ENCODE data around the gene ARFGAP1. TPM values are rescaled to one million over a fixed set of nuclear protein-coding genes. Genes with fewer than 3 reads are reported as not detected.

The ARFGAP1 gene
- total and polyA plus RNA-seq, 10 of the 15 experiments (the other 5 are each of a cell fraction or from before 2014, with no cell fraction given) = 0.45 to 79.9 (median 30.8) TPM

DNA sequence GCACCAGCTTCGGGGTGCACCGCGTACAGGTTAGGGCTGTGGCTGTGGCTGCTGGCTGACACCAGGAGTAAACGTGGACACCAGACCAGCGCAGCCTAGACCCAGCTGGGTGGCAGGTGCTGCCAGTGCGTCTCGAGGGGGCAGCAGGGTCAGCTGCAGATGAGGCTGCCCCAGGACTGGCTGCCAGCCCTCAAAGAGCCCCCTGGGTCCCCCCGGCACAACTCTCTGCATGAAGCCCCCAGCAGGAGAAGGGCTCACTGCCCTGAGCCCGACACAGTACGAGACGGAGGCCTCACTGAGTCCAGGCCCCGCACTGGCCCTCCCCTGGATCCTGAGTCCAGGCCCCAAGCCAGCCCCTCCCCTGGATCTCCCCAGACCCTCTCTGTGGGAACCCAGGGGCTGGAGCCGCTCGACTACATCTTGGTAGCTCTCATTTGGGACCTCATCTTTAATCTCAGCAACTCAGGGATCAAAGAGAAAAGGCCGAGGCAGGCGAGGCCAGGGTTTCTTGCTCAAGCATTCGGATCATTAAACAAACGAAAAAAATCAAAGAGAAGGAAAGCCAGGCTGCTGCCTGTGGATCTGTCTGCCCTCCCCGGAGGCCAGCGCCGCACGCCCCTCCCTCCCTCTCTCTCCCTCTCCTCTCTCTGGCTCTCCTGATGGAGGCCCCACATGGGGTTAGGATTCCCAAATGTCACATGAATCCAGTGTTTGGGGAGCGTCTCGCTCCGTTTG is 11.4 kb upstream of the ARFGAP1 start:
- Histone ChIP-seq H3K36me3 (ENCODE audit: control insufficient read depth in 2 of 2, insufficient read depth in 2 of 2, low read length in 1 of 2) (no peaks in the 10 kb centered on the region), H3K79me2 (ENCODE audit: control insufficient read depth, insufficient read depth, low read length) (no peaks in the 10 kb centered on the region), H3K4me3 (no peak overlapping the region), H4K20me1 (ENCODE audit: control insufficient read depth, insufficient read depth) (no peaks in the 10 kb centered on the region), H3K27me3 (replicated peaks in 1 of 2; ENCODE audit: control insufficient read depth in 2 of 2, insufficient read depth in 2 of 2, low read length in 1 of 2) (peaks cover 0 to 6% of the 10 kb centered on the region in 2 experiments; a peak in 2 of 4 replicates), H3K27ac (ENCODE audit: control insufficient read depth, insufficient read depth) (no peak overlapping the region), H3K4me1 (ENCODE audit: control insufficient read depth, insufficient read depth, low read length) (no peaks in the 10 kb centered on the region), H2AFZ (ENCODE audit: control insufficient read depth, low read depth, low read length) (no peak overlapping the region), H3K9ac (ENCODE audit: control insufficient read depth, insufficient read depth, low read length) (no peak overlapping the region), H3K4me2 (ENCODE audit: control insufficient read depth, insufficient read depth) (no peak overlapping the region), H3K9me3 (replicated peaks; ENCODE audit: control insufficient read depth, insufficient read depth, low read length) (no peaks in the 10 kb centered on the region)
- ChIA-PET CTCF (no interaction called here), SMC1A (ENCODE audit: uncharacterized antibody, unreplicated experiment) (no interaction called here), RAD21 (ENCODE audit: unreplicated experiment) (no interaction called here), POLR2A (no interaction called here)
- intact Hi-C loops (cut with micrococcal nuclease; ENCODE audit: unreplicated experiment) (no loop called here), in situ Hi-C loops (cut with MboI) (no loop called here)
- 31% methylated on average over 25 of the region's 25 CpGs for WGBS (ENCODE audit: insufficient coverage, insufficient replicate concordance, low lambda C conversion rate, missing lambda C conversion rate)
- no peak for TF ChIP-seq SIX5 (IDR thresholded peaks at IDR 0.05; ENCODE audit: low read depth, low read length, severe bottlenecking)
- FAIRE-seq (no peak), ATAC-seq (no peak), DNase-seq (ENCODE audit: low read depth, low spot score) (no peak)
- no TSS peak for BruUV-seq (replicated peaks)

DNA sequence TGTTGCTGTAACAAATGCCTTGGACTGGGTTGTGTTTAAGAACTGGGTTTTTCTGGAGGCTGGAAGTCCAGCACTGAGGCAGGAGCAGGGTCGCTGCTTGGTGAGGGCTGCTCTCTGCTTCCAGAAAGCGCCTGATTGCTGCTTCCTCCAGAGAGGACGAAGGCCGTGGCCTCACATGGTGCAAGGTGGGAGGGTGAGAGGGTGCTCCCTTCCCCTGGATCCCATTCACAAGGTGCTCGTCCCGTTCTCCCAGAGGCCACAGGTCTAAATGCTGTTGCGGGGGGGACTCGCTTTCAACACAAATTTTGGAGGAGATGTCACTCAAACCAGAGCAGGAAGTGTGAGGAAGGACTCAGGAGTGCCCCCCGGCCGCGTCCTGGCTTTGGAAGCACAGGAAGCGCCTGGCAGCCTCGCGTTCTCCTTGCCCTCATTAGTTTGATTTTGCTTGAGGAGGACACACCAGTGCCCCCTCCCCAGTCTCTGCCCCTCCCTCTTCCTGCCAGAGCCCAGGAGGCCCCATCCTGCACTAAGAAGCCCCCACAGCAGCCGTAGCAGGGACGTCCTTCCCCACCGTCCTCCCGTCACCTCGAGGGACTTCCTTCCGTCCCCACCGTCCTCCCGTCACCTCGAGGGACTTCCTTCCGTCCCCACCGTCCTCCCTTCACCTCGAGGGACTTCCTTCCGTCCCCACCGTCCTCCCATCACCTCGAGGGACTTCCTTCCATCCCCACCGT is 10.7 kb upstream of the ARFGAP1 start:
- 8% methylated on average over 18 of the region's 30 CpGs for WGBS (ENCODE audit: insufficient coverage, insufficient replicate concordance, low lambda C conversion rate, missing lambda C conversion rate)
- DNase-seq (ENCODE audit: low read depth, low spot score) = no peak
- SMC1A ChIA-PET (ENCODE audit: uncharacterized antibody, unreplicated experiment) = no interaction called here

More for the DNA sequence above, 10.7 kb upstream of the ARFGAP1 start:
- Histone ChIP-seq H3K36me3 (ENCODE audit: control insufficient read depth in 2 of 2, insufficient read depth in 2 of 2, low read length in 1 of 2) (no peaks in the 10 kb centered on the region), H3K4me2 (ENCODE audit: control insufficient read depth, insufficient read depth) (no peak overlapping the region), H3K4me3 (no peak overlapping the region), H3K27me3 (replicated peaks in 1 of 2; ENCODE audit: control insufficient read depth in 2 of 2, insufficient read depth in 2 of 2, low read length in 1 of 2) (peaks cover 0 to 6% of the 10 kb centered on the region in 2 experiments; a peak in 2 of 4 replicates), H3K27ac (ENCODE audit: control insufficient read depth, insufficient read depth) (no peak overlapping the region), H3K9ac (ENCODE audit: control insufficient read depth, insufficient read depth, low read length) (no peak overlapping the region), H3K79me2 (ENCODE audit: control insufficient read depth, insufficient read depth, low read length) (no peaks in the 10 kb centered on the region), H2AFZ (ENCODE audit: control insufficient read depth, low read depth, low read length) (no peak overlapping the region), H4K20me1 (ENCODE audit: control insufficient read depth, insufficient read depth) (no peaks in the 10 kb centered on the region), H3K4me1 (ENCODE audit: control insufficient read depth, insufficient read depth, low read length) (no peaks in the 10 kb centered on the region), H3K9me3 (replicated peaks; ENCODE audit: control insufficient read depth, insufficient read depth, low read length) (no peaks in the 10 kb centered on the region)
- no peak for FAIRE-seq
- POLR2A ChIA-PET = no interaction called here
- RAD21 ChIA-PET (ENCODE audit: unreplicated experiment) = no interaction called here
- TF ChIP-seq ESRRA (IDR thresholded peaks at IDR 0.05; ENCODE audit: low read length) = no peak
- TF ChIP-seq RELA (IDR thresholded peaks at IDR 0.05; ENCODE audit: borderline replicate concordance, partially characterized antibody) = no peak
- in situ Hi-C loops (cut with MboI) (no loop called here), intact Hi-C loops (cut with micrococcal nuclease; ENCODE audit: unreplicated experiment) (no loop called here)
- no peak for ATAC-seq
- BruUV-seq (replicated peaks) = no TSS peak
- CTCF ChIA-PET = no interaction called here

Data from GM12878 (cell line).